SK-N-SH (cell line): ENCODE data around the gene LCE2B.

Experiments
- CTCF ChIP-seq: fragments of 200-600 bp; sonication (generic); IDR thresholded peaks from 2 replicates; pipeline ENCODE4 v1.6.1; 2017; ENCODE audit warnings: antibody characterized with exemption, mild to moderate bottlenecking, moderate library complexity
- ELF1 ChIP-seq: IDR thresholded peaks from 2 replicates; pipeline ENCODE4 v1.4.0; 2012
- EP300 ChIP-seq, 2 experiments: IDR thresholded peaks; 2 replicates each; pipeline versions ENCODE4 v1.4.0 to v1.6.1; 2012; ENCODE audit warnings: borderline replicate concordance in 1 of 2, low read depth in 1 of 2, low read length in 1 of 2
- EZH2phosphoT487 ChIP-seq: fragments of 200-600 bp; sonication (generic); IDR thresholded peaks from 2 replicates; pipeline ENCODE4 v1.6.1; 2017; ENCODE audit warnings: low read depth, mixed run types, mild to moderate bottlenecking, antibody characterized with exemption, moderate library complexity, borderline replicate concordance
- MAX ChIP-seq: IDR thresholded peaks from 2 replicates; pipeline ENCODE4 v1.4.0; 2012; ENCODE audit warnings: low read depth
- POLR2AphosphoS5 ChIP-seq: IDR thresholded peaks from 2 replicates; pipeline ENCODE4 v1.6.1; 2012; ENCODE audit warnings: low read depth, low read length
- RAD21 ChIP-seq: IDR thresholded peaks from 2 replicates; pipeline ENCODE4 v1.6.1; 2012; ENCODE audit warnings: mild to moderate bottlenecking, low read length
- RFX5 ChIP-seq: IDR thresholded peaks from 2 replicates; pipeline ENCODE4 v1.6.1; 2012; ENCODE audit warnings: mild to moderate bottlenecking, improper control_type of control experiment, low read length
- RXRA ChIP-seq: IDR thresholded peaks from 2 replicates; pipeline ENCODE4 v1.4.0; 2012; ENCODE audit warnings: low read depth, mild to moderate bottlenecking, borderline replicate concordance
- SMC3 ChIP-seq: IDR thresholded peaks from 2 replicates; pipeline ENCODE4 v1.6.1; 2012; ENCODE audit warnings: low read depth, low read length, improper control_type of control experiment
- TAF1 ChIP-seq: IDR thresholded peaks from 2 replicates; pipeline ENCODE4 v1.6.1; 2012; ENCODE audit warnings: low read depth, mild to moderate bottlenecking, low read length, moderate library complexity, borderline replicate concordance

GRCh38 chr1:152645146-152645545 lies 40.8 kb upstream of the LCE2B start:
- no peak for TF ChIP-seq POLR2AphosphoS5
- no peak for TF ChIP-seq EZH2phosphoT487
- TF ChIP-seq ELF1: no peak
- no peak for TF ChIP-seq CTCF
- no peak for TF ChIP-seq RFX5
- no peak for TF ChIP-seq MAX
- no peak for TF ChIP-seq EP300 (IDR thresholded peaks at IDR 0.05; ENCODE audit: borderline replicate concordance in 1 of 2, low read depth in 1 of 2, low read length in 1 of 2)
- no peak for TF ChIP-seq RAD21
- TF ChIP-seq RXRA: no peak
- TF ChIP-seq TAF1: no peak
- TF ChIP-seq SMC3: no peak
